Measurements from ENCODE around the gene GABPA. TPM values are rescaled to one million over a fixed set of nuclear protein-coding genes. Genes with fewer than 3 reads are reported as not detected.

GABPA gene
- total RNA-seq, 1 donor from 2014 or later: 30.0 TPM

GRCh38 chr21:25818551-25818950 lies 83.8 kb downstream of the GABPA start:
- peaks cover 17% of the 10 kb centered on the region for H3K4me1 Mint-ChIP-seq
- no peak for DNase-seq (ENCODE audit: low spot score in 2 of 2, unreplicated experiment in 2 of 2)
- H3K4me3 Mint-ChIP-seq: no peak overlapping the region
- H3K27ac Mint-ChIP-seq: no peak overlapping the region
- H3K9me3 Mint-ChIP-seq: peaks cover 8% of the 10 kb centered on the region
- no peaks in the 10 kb centered on the region for H3K36me3 Mint-ChIP-seq
- H3K27me3 Mint-ChIP-seq (ENCODE audit: low read depth): no peaks in the 10 kb centered on the region
- TF ChIP-seq CTCF (IDR thresholded peaks at IDR 0.05; ENCODE audit: unreplicated experiment): no peak

Other genes with a start within 250 kb of the GABPA start
- 21.4 to 26.4 TPM (median 23.8 TPM) in 3 replicates for gene MRPL39, start 127.5 kb upstream of the GABPA start, total RNA-seq
- 4.1 to 4.8 TPM (median 4.2 TPM) in 3 replicates for gene JAM2, start 95.7 kb upstream of the GABPA start, total RNA-seq
- gene ATP5PF, start 68 bp upstream of the GABPA start, total RNA-seq: 101 to 109 TPM (median 105 TPM) in 3 replicates